Omental fat pad (tissue), 4 donors: ENCODE data around the gene NKX2-1. TPM values are rescaled to one million over a fixed set of nuclear protein-coding genes. Genes with fewer than 3 reads are reported as not detected.

Source experiments
- ATAC-seq: fragments of 150-250 bp; one replicate; pipeline ENCODE4 v1.9.1; 2016; ENCODE audit warnings: mild to moderate bottlenecking, moderate library complexity; ENCODE audit not compliant: low FRiP score
- DNase-seq: peaks from one replicate; pipeline ENCODE4 v3.0.0-alpha.2; 2019; ENCODE audit warnings: low spot score
- total RNA-seq, 4 donors: library from RNA; depleted of rRNA; stranded (reverse); fragments of >200 nt; gene quantifications; one replicate each; pipeline ENCODE4 v1.1.0, GENCODE V29; 2016
- TF ChIP-seq, protein P1 (sequence below), 3 donors: fragments of 450-650 bp; IDR thresholded peaks; one replicate each; pipeline ENCODE4 v1.5.1; 2016 to 2017; ENCODE audit warnings: antibody characterized with exemption in 3 of 3, mild to moderate bottlenecking in 3 of 3, moderate library complexity in 2 of 3

NKX2-1 gene
- total RNA-seq, 4 donors from 2014 or later, result not detected

DNA sequence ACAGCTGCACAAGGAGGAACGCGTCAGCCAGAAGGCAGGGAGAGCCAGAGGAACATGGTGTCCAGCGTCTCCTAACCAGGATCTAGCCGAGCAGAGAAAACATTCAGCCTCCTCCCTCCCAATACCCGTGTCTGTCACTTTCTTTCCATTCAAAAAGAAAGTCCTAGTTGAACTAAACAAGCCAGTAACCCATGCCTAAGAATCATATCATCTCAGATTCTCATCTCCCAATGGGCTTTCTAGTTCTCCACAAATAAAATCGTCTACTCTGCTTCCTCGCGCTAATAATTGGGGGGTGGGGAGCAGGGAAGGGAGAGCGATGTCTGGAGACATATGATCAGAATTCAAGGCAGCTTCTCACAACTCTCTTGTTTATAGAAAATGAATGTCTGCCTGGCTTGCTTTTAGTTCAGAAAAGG lies 7.4 kb downstream of the NKX2-1 start:
- TF ChIP-seq, protein P1, sequence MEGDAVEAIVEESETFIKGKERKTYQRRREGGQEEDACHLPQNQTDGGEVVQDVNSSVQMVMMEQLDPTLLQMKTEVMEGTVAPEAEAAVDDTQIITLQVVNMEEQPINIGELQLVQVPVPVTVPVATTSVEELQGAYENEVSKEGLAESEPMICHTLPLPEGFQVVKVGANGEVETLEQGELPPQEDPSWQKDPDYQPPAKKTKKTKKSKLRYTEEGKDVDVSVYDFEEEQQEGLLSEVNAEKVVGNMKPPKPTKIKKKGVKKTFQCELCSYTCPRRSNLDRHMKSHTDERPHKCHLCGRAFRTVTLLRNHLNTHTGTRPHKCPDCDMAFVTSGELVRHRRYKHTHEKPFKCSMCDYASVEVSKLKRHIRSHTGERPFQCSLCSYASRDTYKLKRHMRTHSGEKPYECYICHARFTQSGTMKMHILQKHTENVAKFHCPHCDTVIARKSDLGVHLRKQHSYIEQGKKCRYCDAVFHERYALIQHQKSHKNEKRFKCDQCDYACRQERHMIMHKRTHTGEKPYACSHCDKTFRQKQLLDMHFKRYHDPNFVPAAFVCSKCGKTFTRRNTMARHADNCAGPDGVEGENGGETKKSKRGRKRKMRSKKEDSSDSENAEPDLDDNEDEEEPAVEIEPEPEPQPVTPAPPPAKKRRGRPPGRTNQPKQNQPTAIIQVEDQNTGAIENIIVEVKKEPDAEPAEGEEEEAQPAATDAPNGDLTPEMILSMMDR (IDR thresholded peaks at IDR 0.05), result no peak
- DNase-seq, result no peak
- no peak for ATAC-seq

DNA sequence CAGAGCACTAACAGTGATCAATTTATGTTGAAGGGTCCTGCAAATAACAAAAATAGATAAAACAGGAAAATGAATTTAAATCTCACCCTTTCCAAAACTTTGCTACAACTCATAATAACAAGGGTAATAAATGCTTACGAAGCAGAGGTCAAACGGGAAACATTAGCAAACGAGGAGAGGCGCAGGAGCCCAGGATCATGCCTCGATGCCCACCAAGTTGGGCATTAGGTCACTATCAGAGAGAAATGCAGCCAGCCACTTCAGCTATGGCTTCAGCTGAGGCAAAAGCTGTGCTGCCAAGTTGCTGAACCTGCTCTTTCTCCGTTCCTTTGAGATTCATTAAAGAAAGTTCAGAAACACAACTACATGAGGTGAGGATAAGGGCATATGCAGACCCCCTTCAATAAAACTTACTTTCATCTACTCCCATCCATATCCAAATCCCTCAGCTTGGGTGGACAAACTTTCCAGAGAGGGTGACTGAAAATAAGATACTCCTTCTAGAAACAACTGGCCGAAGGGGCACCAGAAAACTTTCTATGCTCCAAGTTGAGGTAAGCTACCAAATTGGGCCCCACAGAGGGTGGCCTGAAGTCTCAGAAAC lies 7.9 kb downstream of the NKX2-1 start:
- ATAC-seq (no peak), DNase-seq (no peak)
- TF ChIP-seq, protein P1 (IDR thresholded peaks at IDR 0.05), result no peak

DNA sequence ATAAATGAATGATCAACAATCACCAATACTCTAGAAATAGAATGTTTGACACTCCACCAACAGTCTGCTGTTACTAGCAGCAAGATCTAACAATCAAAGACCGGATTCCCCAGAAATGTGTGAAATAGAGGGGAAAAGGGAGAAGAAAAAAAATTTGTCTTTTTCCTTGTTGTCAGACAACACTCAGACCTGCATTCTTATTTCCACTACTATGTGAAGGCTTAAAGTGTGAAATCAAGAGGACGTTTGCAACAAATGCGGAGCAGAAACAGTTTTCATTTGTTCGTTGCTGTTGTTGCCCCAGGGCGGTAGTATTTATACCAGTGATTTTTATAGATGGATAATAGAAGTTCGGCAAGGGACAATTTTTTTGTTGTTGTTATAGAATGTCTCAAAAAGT lies 9.2 kb downstream of the NKX2-1 start:
- DNase-seq, result no peak
- TF ChIP-seq, protein P1 (IDR thresholded peaks at IDR 0.05), result no peak
- no peak for ATAC-seq

DNA sequence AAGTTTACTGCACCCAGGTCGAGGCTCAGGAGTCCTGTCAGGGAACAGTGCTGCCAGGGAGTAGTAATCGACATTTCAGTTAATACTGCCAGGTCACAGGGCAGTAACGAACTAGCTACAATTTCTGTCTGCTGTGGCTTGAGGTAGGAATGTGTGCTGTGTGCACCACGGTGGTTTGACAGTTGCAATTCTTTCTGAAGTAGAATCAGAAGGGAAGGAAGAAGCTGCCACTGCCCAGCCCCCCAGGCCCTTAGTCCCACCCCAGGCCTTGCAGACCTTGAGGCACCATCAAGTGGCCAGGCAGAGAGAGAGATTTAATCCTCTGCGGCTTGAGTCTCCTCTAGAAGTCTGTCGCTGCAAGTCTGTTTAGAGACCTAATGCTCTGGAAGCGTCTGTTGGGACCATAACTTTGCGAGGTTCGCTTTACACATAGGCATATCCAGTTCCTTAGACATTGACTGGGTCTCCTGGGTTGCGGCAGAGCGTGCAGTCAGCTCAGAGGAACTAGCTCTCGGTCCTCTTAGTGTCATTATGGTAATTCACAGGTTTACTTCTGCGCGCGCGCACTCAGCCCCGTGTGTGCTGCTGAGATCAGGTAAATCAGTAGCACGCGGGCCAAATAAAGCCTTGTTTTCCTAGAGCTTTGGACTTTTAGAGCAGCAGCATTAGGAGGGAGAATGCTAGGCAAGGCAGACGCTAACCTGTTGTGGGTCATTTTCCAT lies 9.8 kb downstream of the NKX2-1 start:
- no peak for DNase-seq
- no peak for ATAC-seq
- TF ChIP-seq, protein P1 (IDR thresholded peaks at IDR 0.05), result no peak

DNA sequence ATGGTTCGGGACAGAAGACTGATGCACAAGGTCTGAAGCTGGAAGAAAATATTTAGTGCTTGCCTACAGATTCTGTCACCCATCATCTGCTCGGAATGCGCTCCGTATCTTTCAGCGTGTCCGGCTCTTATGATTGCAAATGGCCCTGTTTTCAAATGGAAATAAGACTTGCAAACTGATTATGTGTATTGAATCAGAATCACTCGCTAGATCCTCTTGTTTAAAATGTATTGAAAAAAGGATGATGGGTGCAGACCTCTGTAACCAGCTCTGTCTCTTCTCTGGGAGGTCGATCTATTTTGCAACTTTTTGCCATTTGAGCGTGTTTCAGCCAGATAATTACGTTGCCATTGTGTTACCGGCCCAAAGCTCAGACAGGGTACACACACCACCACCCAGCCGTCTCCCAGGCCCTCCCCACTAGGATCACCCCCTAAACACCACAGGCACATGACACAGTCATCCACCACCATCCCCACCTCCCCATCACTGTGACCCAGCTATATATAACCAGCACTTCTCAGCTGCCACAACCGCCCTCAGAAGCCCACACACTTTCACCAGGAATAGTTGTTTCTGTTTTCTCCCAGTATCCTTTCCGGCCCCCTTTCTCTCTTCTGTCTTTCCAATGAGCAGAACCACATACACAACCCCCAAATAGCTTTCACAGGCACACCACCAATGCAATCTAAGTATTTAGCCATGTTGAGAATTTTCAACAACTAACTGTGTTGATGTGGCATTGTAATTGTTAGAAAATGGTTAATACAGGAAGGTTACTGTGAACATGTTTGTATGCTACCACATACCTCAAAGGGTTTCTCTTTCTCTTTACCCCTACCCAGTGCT lies 10.7 kb downstream of the NKX2-1 start:
- DNase-seq, result no peak
- no peak for ATAC-seq
- TF ChIP-seq, protein P1 (IDR thresholded peaks at IDR 0.05), result no peak

DNA sequence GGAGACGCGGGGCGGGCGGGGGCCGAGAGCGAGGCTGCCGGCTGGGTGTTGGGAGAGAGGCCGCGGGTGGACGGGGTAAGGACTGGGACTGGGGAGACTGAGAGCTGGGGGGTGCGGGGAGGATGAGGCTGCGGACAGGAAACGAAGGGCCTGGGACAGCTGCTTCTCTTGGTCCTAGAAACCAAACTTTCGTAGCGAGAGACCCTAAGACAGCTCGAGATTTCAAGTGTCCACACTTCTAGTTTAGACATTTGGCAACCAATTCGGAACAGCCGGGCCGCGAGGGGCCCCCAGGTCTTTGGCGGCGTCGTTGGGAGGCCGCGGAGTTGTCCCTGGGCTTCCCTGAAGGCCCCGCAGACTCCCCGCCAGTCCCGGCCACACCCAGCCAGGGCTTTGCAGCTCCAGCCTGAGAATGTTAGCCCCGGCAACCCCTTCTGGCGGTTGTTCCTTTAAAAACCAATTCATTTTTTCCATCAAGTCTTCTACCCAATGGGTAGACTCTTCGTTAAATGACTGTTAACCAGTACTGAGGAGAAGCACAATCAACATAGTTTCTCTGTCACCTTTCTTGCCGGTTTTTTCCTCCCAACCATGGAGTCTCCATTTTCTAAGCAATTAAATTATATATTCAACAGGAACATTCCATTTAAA lies 11.5 kb downstream of the NKX2-1 start:
- DNase-seq, result no peak
- no peak for ATAC-seq
- TF ChIP-seq, protein P1 (IDR thresholded peaks at IDR 0.05), result no peak
